GM18526 (cell line): Measurements from ENCODE around the gene ETHE1.

ENCODE experiments used
- POLR2A ChIP-seq: IDR thresholded peaks from 3 replicates; pipeline ENCODE4 v1.6.1; 2011; ENCODE audit not compliant: insufficient read length; ENCODE audit errors: extremely low read depth

Gene ETHE1

GRCh38 chr19:43510713-43511112 is 16.3 kb downstream of the ETHE1 start:
- TF ChIP-seq POLR2A = no peak

- TF ChIP-seq POLR2A = no peak
Observed at GRCh38 chr19:43507880-43508279, 19.1 kb downstream of the ETHE1 start.

GRCh38 chr19:43506629-43507028 is 20.4 kb downstream of the ETHE1 start:
- TF ChIP-seq POLR2A = no peak

- TF ChIP-seq POLR2A = no peak
Observed at GRCh38 chr19:43505941-43506340, 21.1 kb downstream of the ETHE1 start.

GRCh38 chr19:43505186-43505456 is 21.9 kb downstream of the ETHE1 start:
- TF ChIP-seq POLR2A = no peak

- peak; percentile 7 for TF ChIP-seq POLR2A
Observed at GRCh38 chr19:43504426-43505185, 22.4 kb downstream of the ETHE1 start, which contains the start of gene PHLDB3. Gene PHLDB3, minus strand, starts transcription at chr19:43504746. Its CDS starts 628 bp downstream, at chr19:43504118.

- peak; percentile 53 for TF ChIP-seq POLR2A
Observed at GRCh38 chr19:43503501-43504425, 23.2 kb downstream of the ETHE1 start.

- no peak for TF ChIP-seq POLR2A
Observed at GRCh38 chr19:43502419-43502976, 24.5 kb downstream of the ETHE1 start.

- no peak for TF ChIP-seq POLR2A
Observed at GRCh38 chr19:43501661-43502418, 25.2 kb downstream of the ETHE1 start.

- TF ChIP-seq POLR2A = no peak
Observed at GRCh38 chr19:43499042-43499441, 28.0 kb downstream of the ETHE1 start.

- no peak for TF ChIP-seq POLR2A
Observed at GRCh38 chr19:43498233-43498842, 28.7 kb downstream of the ETHE1 start.

- TF ChIP-seq POLR2A = no peak
Observed at GRCh38 chr19:43496960-43497359, 30.0 kb downstream of the ETHE1 start.

GRCh38 chr19:43495082-43495481 is 31.9 kb downstream of the ETHE1 start:
- no peak for TF ChIP-seq POLR2A

- no peak for TF ChIP-seq POLR2A
Observed at GRCh38 chr19:43490759-43491158, 36.2 kb downstream of the ETHE1 start.
